HEK293 (cell line): ENCODE data around the gene FOXO1.

Experiments
- CTCF ChIA-PET: fragments of 350-600 bp; formaldehyde crosslinking; extraction: SDS; loops from one replicate; lab custom pipeline; 2021; ENCODE audit warnings: antibody characterized with exemption; lab: Yijun Ruan, JAX
- POLR2A ChIA-PET: fragments of 300-600 bp; formaldehyde crosslinking; extraction: SDS; loops from one replicate; lab custom pipeline; 2020; ENCODE audit warnings: antibody characterized with exemption, inconsistent platforms; lab: Yijun Ruan, JAX
- H3K27ac ChIP-seq: fragments of 200-500 bp; sonication (Bioruptor generic); 2 replicates; pipeline ENCODE4 v1.5.1; 2014; ENCODE audit warnings: low read depth, low read length, control low read depth, inconsistent platforms; ENCODE audit errors: extremely low read depth
- H3K36me3 ChIP-seq, 2 experiments: fragments of 200-500 bp in 1 of 2; sonication (Bioruptor generic) in 1 of 2; 1 replicate in 1 of 2; 2 replicates in 1 of 2; pipeline ENCODE4 v1.5.1; 2014 to 2017; ENCODE audit warnings: inconsistent platforms in 2 of 2, low read length in 2 of 2; ENCODE audit not compliant: control insufficient read depth in 2 of 2, insufficient read depth in 1 of 2
- H3K4me1 ChIP-seq: fragments of 200-500 bp; sonication (Bioruptor generic); 2 replicates; pipeline ENCODE4 v1.5.1; 2014; ENCODE audit warnings: mild to moderate bottlenecking, low read length, inconsistent platforms; ENCODE audit not compliant: control insufficient read depth, insufficient read depth
- H3K4me3 ChIP-seq: 2 replicates; pipeline ENCODE4 v1.5.1; 2011; ENCODE audit warnings: low read depth, mild to moderate bottlenecking, control low read depth, low read length, moderate library complexity
- H3K9me3 ChIP-seq: fragments of 200-500 bp; sonication (Bioruptor generic); 2 replicates; pipeline ENCODE4 v1.5.1; 2014; ENCODE audit warnings: low read depth, low read length, inconsistent platforms; ENCODE audit not compliant: control insufficient read depth, insufficient read depth
- AEBP2 ChIP-seq: fragments of 450-650 bp; formaldehyde crosslinking; IDR thresholded peaks from 2 replicates; pipeline ENCODE4 v1.5.1; 2016; ENCODE audit warnings: missing biosample characterization, missing genetic modification characterization, borderline replicate concordance
- GLI4 ChIP-seq: fragments of 450-650 bp; formaldehyde crosslinking; IDR thresholded peaks from 2 replicates; pipeline ENCODE4 v1.5.1; 2016; ENCODE audit warnings: missing biosample characterization, missing genetic modification characterization
- GLIS1 ChIP-seq: fragments of 450-650 bp; formaldehyde crosslinking; IDR thresholded peaks from 2 replicates; pipeline ENCODE4 v1.5.1; 2016; ENCODE audit warnings: missing biosample characterization, missing genetic modification characterization
- IKZF3 ChIP-seq: fragments of 450-650 bp; IDR thresholded peaks from 2 replicates; pipeline ENCODE4 v1.5.0; 2018; ENCODE audit warnings: missing biosample characterization, mild to moderate bottlenecking, missing genetic modification characterization, moderate library complexity
- KLF1 ChIP-seq: fragments of 450-650 bp; formaldehyde crosslinking; IDR thresholded peaks from 2 replicates; pipeline ENCODE4 v1.5.1; 2016; ENCODE audit warnings: missing biosample characterization, missing genetic modification characterization
- SALL2 ChIP-seq: fragments of 450-650 bp; formaldehyde crosslinking; IDR thresholded peaks from 2 replicates; pipeline ENCODE4 v1.5.0; 2017; ENCODE audit warnings: missing biosample characterization, mild to moderate bottlenecking, missing genetic modification characterization, borderline replicate concordance
- SCRT1 ChIP-seq: fragments of 450-650 bp; formaldehyde crosslinking; IDR thresholded peaks from 2 replicates; pipeline ENCODE4 v1.5.1; 2016; ENCODE audit warnings: missing biosample characterization, missing genetic modification characterization, borderline replicate concordance
- SCRT2 ChIP-seq: fragments of 450-650 bp; formaldehyde crosslinking; IDR thresholded peaks from 2 replicates; pipeline ENCODE4 v1.5.1; 2016; ENCODE audit warnings: missing biosample characterization, missing genetic modification characterization
- ZIC2 ChIP-seq: fragments of 450-650 bp; formaldehyde crosslinking; IDR thresholded peaks from 2 replicates; pipeline ENCODE4 v1.5.1; 2016; ENCODE audit warnings: missing biosample characterization, missing genetic modification characterization
- ZNF10 ChIP-seq: fragments of 450-650 bp; formaldehyde crosslinking; IDR thresholded peaks from 2 replicates; pipeline ENCODE4 v1.5.1; 2017; ENCODE audit warnings: missing biosample characterization, missing genetic modification characterization
- ZNF114 ChIP-seq: fragments of 450-650 bp; formaldehyde crosslinking; IDR thresholded peaks from 2 replicates; pipeline ENCODE4 v1.5.0; 2017; ENCODE audit warnings: missing biosample characterization, missing genetic modification characterization
- ZNF221 ChIP-seq: fragments of 450-650 bp; formaldehyde crosslinking; IDR thresholded peaks from 2 replicates; pipeline ENCODE4 v1.5.1; 2017; ENCODE audit warnings: missing biosample characterization, missing genetic modification characterization, borderline replicate concordance
- ZNF223 ChIP-seq: fragments of 450-650 bp; formaldehyde crosslinking; IDR thresholded peaks from 2 replicates; pipeline ENCODE4 v1.5.1; 2016; ENCODE audit warnings: missing biosample characterization, missing genetic modification characterization
- ZNF23 ChIP-seq: fragments of 450-650 bp; formaldehyde crosslinking; IDR thresholded peaks from 2 replicates; pipeline ENCODE4 v1.5.1; 2016; ENCODE audit warnings: missing biosample characterization, missing genetic modification characterization, borderline replicate concordance
- ZNF600 ChIP-seq: fragments of 450-650 bp; formaldehyde crosslinking; IDR thresholded peaks from 2 replicates; pipeline ENCODE4 v1.5.1; 2016; ENCODE audit warnings: missing biosample characterization, missing genetic modification characterization
- ZNF645 ChIP-seq: fragments of 450-650 bp; formaldehyde crosslinking; IDR thresholded peaks from 2 replicates; pipeline ENCODE4; 2016; ENCODE audit warnings: missing biosample characterization, missing genetic modification characterization
- ZNF791 ChIP-seq: fragments of 450-650 bp; formaldehyde crosslinking; IDR thresholded peaks from 2 replicates; pipeline ENCODE4 v1.5.1; 2016; ENCODE audit warnings: missing biosample characterization, missing genetic modification characterization
- TF ChIP-seq, protein P1 (sequence below): fragments of 450-650 bp; formaldehyde crosslinking; conservative IDR thresholded peaks from 2 replicates; pipeline ENCODE4 v1.5.1; 2016; ENCODE audit warnings: low read depth, missing biosample characterization, missing genetic modification characterization
- TF ChIP-seq, protein P2 (sequence below): fragments of 450-650 bp; formaldehyde crosslinking; IDR thresholded peaks from 2 replicates; pipeline ENCODE4 v1.5.1; 2016; ENCODE audit warnings: missing biosample characterization, missing genetic modification characterization

Gene FOXO1

DNA sequence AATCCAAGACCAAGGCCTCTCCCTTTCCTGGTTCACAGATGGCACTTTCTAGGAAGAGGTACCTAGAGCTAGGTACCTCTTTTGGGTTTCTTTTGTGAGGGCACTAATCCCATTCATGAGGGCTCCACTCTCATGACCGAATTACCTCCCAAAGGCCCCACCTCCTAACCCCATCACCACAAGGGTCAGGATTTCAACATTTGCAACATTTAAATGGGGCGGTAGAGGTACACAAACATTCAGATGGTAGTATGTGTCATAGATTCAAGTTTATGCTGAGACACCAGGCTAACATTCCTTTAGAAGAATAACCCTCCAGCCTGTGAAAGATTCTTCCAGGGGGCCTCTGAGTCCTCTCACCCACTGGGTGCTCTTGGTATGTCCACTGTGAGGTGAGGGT, 116.3 kb downstream of the FOXO1 start:
- no peaks in the 10 kb centered on the region for H3K4me1 ChIP-seq
- POLR2A ChIA-PET: no interaction called here
- H3K9me3 ChIP-seq: no peaks in the 10 kb centered on the region
- no peaks in the 10 kb centered on the region for H3K36me3 ChIP-seq
- H3K27ac ChIP-seq: no peak overlapping the region
- TF ChIP-seq ZNF791 (tag by site-specific recombination) (no peak), SALL2 (tag by site-specific recombination) (no peak), SCRT2 (tag by site-specific recombination) (no peak), ZNF645 (tag by site-specific recombination) (no peak), GLIS1 (tag by site-specific recombination) (no peak), GLI4 (tag by site-specific recombination) (no peak), KLF1 (tag by site-specific recombination) (no peak), ZNF221 (no peak), ZNF114 (tag by site-specific recombination) (no peak), ZNF600 (tag by site-specific recombination) (no peak), ZIC2 (tag by site-specific recombination) (no peak), IKZF3 (no peak), SCRT1 (tag by site-specific recombination) (no peak)
- TF ChIP-seq, all 188 proteins: peak for 0
- CTCF ChIA-PET: no interaction called here
- no peak overlapping the region for H3K4me3 ChIP-seq

- no peaks in the 10 kb centered on the region for H3K4me1 ChIP-seq
- H3K27ac ChIP-seq: no peak overlapping the region
- TF ChIP-seq ZIC2 (tag by site-specific recombination) (no peak), AEBP2 (no peak), ZNF223 (tag by site-specific recombination) (no peak), ZNF23 (tag by site-specific recombination) (no peak), ZNF10 (tag by site-specific recombination) (no peak)
- TF ChIP-seq, protein P1, sequence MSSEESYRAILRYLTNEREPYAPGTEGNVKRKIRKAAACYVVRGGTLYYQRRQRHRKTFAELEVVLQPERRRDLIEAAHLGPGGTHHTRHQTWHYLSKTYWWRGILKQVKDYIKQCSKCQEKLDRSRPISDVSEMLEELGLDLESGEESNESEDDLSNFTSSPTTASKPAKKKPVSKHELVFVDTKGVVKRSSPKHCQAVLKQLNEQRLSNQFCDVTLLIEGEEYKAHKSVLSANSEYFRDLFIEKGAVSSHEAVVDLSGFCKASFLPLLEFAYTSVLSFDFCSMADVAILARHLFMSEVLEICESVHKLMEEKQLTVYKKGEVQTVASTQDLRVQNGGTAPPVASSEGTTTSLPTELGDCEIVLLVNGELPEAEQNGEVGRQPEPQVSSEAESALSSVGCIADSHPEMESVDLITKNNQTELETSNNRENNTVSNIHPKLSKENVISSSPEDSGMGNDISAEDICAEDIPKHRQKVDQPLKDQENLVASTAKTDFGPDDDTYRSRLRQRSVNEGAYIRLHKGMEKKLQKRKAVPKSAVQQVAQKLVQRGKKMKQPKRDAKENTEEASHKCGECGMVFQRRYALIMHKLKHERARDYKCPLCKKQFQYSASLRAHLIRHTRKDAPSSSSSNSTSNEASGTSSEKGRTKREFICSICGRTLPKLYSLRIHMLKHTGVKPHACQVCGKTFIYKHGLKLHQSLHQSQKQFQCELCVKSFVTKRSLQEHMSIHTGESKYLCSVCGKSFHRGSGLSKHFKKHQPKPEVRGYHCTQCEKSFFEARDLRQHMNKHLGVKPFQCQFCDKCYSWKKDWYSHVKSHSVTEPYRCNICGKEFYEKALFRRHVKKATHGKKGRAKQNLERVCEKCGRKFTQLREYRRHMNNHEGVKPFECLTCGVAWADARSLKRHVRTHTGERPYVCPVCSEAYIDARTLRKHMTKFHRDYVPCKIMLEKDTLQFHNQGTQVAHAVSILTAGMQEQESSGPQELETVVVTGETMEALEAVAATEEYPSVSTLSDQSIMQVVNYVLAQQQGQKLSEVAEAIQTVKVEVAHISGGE (tag by site-specific recombination): no peak
- TF ChIP-seq, protein P2, sequence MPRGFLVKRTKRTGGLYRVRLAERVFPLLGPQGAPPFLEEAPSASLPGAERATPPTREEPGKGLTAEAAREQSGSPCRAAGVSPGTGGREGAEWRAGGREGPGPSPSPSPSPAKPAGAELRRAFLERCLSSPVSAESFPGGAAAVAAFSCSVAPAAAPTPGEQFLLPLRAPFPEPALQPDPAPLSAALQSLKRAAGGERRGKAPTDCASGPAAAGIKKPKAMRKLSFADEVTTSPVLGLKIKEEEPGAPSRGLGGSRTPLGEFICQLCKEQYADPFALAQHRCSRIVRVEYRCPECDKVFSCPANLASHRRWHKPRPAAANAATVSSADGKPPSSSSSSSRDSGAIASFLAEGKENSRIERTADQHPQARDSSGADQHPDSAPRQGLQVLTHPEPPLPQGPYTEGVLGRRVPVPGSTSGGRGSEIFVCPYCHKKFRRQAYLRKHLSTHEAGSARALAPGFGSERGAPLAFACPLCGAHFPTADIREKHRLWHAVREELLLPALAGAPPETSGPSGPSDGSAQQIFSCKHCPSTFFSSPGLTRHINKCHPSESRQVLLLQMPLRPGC (tag by site-specific recombination): no peak
- TF ChIP-seq, all 188 proteins: peak for 0
- H3K36me3 ChIP-seq: no peaks in the 10 kb centered on the region
- CTCF ChIA-PET: no interaction called here
- H3K4me3 ChIP-seq: no peak overlapping the region
- POLR2A ChIA-PET: interaction anchor here (0.6 kb wide), 1 partner anchor 105 kb away, joined by 12 read pairs; no protein-coding TSS in a partner anchor
- no peaks in the 10 kb centered on the region for H3K9me3 ChIP-seq
These were observed 116.8 kb downstream of the FOXO1 start for GRCh38 chr13:40549500-40550094.
